ENCODE measurements around the gene KCTD12.
"Not testable (repeated sequence)": the region's sequence is repeated elsewhere in the genome, so short reads cannot be mapped to it uniquely, and the experiment has no call there.

Gene KCTD12

GRCh38 chr13:76886292-76887075 lies at the start of gene KCTD12:
TSS of gene KCTD12 (minus strand) at chr13:76886405. CDS start at chr13:76886148, 257 bp downstream.
- Histone ChIP-seq H3K4me3 (ENCODE audit: low read length) (peak within 1 kb of the TSS; percentile 61), H3K9me3 (ENCODE audit: low read length) (no peaks in the 10 kb centered on the region), H3K36me3 (ENCODE audit: insufficient read depth, low read length) (no peaks in the 10 kb centered on the region), H2AFZ (ENCODE audit: low read depth, low read length) (peak within 1 kb of the TSS; percentile 99), H3K4me1 (ENCODE audit: insufficient read depth, low read length) (peaks cover 4% of the 10 kb centered on the region), H3K27me3 (ENCODE audit: insufficient read depth, low read length) (peaks cover 44% of the 10 kb centered on the region)

GRCh38 chr13:76934671-76935070 lies 48.5 kb upstream of the KCTD12 start:
- Histone ChIP-seq H3K36me3 (ENCODE audit: insufficient read depth, low read length) (no peaks in the 10 kb centered on the region), H3K4me1 (ENCODE audit: insufficient read depth, low read length) (no peaks in the 10 kb centered on the region), H3K4me3 (ENCODE audit: low read length) (no peak overlapping the region), H3K9me3 (ENCODE audit: low read length) (no peaks in the 10 kb centered on the region), H3K27me3 (ENCODE audit: insufficient read depth, low read length) (no peaks in the 10 kb centered on the region), H2AFZ (ENCODE audit: low read depth, low read length) (no peak overlapping the region)

GRCh38 chr13:76932076-76932475 lies 45.9 kb upstream of the KCTD12 start:
- no peaks in the 10 kb centered on the region for H3K36me3 ChIP-seq (ENCODE audit: insufficient read depth, low read length)
- H3K9me3 ChIP-seq (ENCODE audit: low read length), result no peaks in the 10 kb centered on the region
- H2AFZ ChIP-seq (ENCODE audit: low read depth, low read length), result no peak overlapping the region
- no peak overlapping the region for H3K4me3 ChIP-seq (ENCODE audit: low read length)
- H3K27me3 ChIP-seq (ENCODE audit: insufficient read depth, low read length), result no peaks in the 10 kb centered on the region
- no peaks in the 10 kb centered on the region for H3K4me1 ChIP-seq (ENCODE audit: insufficient read depth, low read length)

GRCh38 chr13:76929851-76930374 lies 43.7 kb upstream of the KCTD12 start:
- Histone ChIP-seq H3K4me1 (ENCODE audit: insufficient read depth, low read length) (no peaks in the 10 kb centered on the region), H3K9me3 (ENCODE audit: low read length) (no peaks in the 10 kb centered on the region), H2AFZ (ENCODE audit: low read depth, low read length) (no peak overlapping the region), H3K27me3 (ENCODE audit: insufficient read depth, low read length) (no peaks in the 10 kb centered on the region), H3K36me3 (ENCODE audit: insufficient read depth, low read length) (no peaks in the 10 kb centered on the region), H3K4me3 (ENCODE audit: low read length) (no peak overlapping the region)

GRCh38 chr13:76929320-76929719 lies 43.1 kb upstream of the KCTD12 start:
- Histone ChIP-seq H3K4me3 (ENCODE audit: low read length) (no peak overlapping the region), H2AFZ (ENCODE audit: low read depth, low read length) (no peak overlapping the region), H3K9me3 (ENCODE audit: low read length) (no peaks in the 10 kb centered on the region)

GRCh38 chr13:76928456-76928855 lies 42.3 kb upstream of the KCTD12 start:
- H3K27me3 ChIP-seq (ENCODE audit: insufficient read depth, low read length), result no peaks in the 10 kb centered on the region
- H3K4me3 ChIP-seq (ENCODE audit: low read length), result no peak overlapping the region
- H3K9me3 ChIP-seq (ENCODE audit: low read length), result no peaks in the 10 kb centered on the region
- H3K36me3 ChIP-seq (ENCODE audit: insufficient read depth, low read length), result no peaks in the 10 kb centered on the region
- no peaks in the 10 kb centered on the region for H3K4me1 ChIP-seq (ENCODE audit: insufficient read depth, low read length)
- no peak overlapping the region for H2AFZ ChIP-seq (ENCODE audit: low read depth, low read length)

More at GRCh38 chr13:76929320-76929719, 43.1 kb upstream of the KCTD12 start:
- Histone ChIP-seq H3K4me1 (ENCODE audit: insufficient read depth, low read length) (no peaks in the 10 kb centered on the region), H3K36me3 (ENCODE audit: insufficient read depth, low read length) (no peaks in the 10 kb centered on the region), H3K27me3 (ENCODE audit: insufficient read depth, low read length) (no peaks in the 10 kb centered on the region)

- Histone ChIP-seq H3K36me3 (ENCODE audit: insufficient read depth, low read length) (no peaks in the 10 kb centered on the region), H2AFZ (ENCODE audit: low read depth, low read length) (no peak overlapping the region), H3K4me1 (ENCODE audit: insufficient read depth, low read length) (no peaks in the 10 kb centered on the region), H3K27me3 (ENCODE audit: insufficient read depth, low read length) (no peaks in the 10 kb centered on the region), H3K4me3 (ENCODE audit: low read length) (no peak overlapping the region), H3K9me3 (ENCODE audit: low read length) (no peaks in the 10 kb centered on the region)
Observed at GRCh38 chr13:76927955-76928354, 41.8 kb upstream of the KCTD12 start.

GRCh38 chr13:76925115-76925514 lies 38.9 kb upstream of the KCTD12 start:
- no peaks in the 10 kb centered on the region for H3K9me3 ChIP-seq (ENCODE audit: low read length)
- H3K27me3 ChIP-seq (ENCODE audit: insufficient read depth, low read length), result no peaks in the 10 kb centered on the region
- no peaks in the 10 kb centered on the region for H3K4me1 ChIP-seq (ENCODE audit: insufficient read depth, low read length)
- no peak overlapping the region for H3K4me3 ChIP-seq (ENCODE audit: low read length)
- H2AFZ ChIP-seq (ENCODE audit: low read depth, low read length), result no peak overlapping the region
- H3K36me3 ChIP-seq (ENCODE audit: insufficient read depth, low read length), result no peaks in the 10 kb centered on the region

GRCh38 chr13:76921516-76921915 lies 35.3 kb upstream of the KCTD12 start:
- Histone ChIP-seq H3K36me3 (ENCODE audit: insufficient read depth, low read length) (no peaks in the 10 kb centered on the region), H3K4me3 (ENCODE audit: low read length) (no peak overlapping the region), H3K9me3 (ENCODE audit: low read length) (no peaks in the 10 kb centered on the region), H3K27me3 (ENCODE audit: insufficient read depth, low read length) (no peaks in the 10 kb centered on the region), H2AFZ (ENCODE audit: low read depth, low read length) (no peak overlapping the region), H3K4me1 (ENCODE audit: insufficient read depth, low read length) (no peaks in the 10 kb centered on the region)

GRCh38 chr13:76917755-76918481 lies 31.7 kb upstream of the KCTD12 start:
- not testable (repeated sequence) for H3K4me3 ChIP-seq (ENCODE audit: low read length); H3K27me3 ChIP-seq (ENCODE audit: insufficient read depth, low read length); H2AFZ ChIP-seq (ENCODE audit: low read depth, low read length); H3K36me3 ChIP-seq (ENCODE audit: insufficient read depth, low read length); H3K9me3 ChIP-seq (ENCODE audit: low read length); H3K4me1 ChIP-seq (ENCODE audit: insufficient read depth, low read length)

- H3K4me3 ChIP-seq (ENCODE audit: low read length), result no peak overlapping the region
- no peaks in the 10 kb centered on the region for H3K36me3 ChIP-seq (ENCODE audit: insufficient read depth, low read length)
- H2AFZ ChIP-seq (ENCODE audit: low read depth, low read length), result no peak overlapping the region
- no peaks in the 10 kb centered on the region for H3K4me1 ChIP-seq (ENCODE audit: insufficient read depth, low read length)
- no peaks in the 10 kb centered on the region for H3K27me3 ChIP-seq (ENCODE audit: insufficient read depth, low read length)
- no peaks in the 10 kb centered on the region for H3K9me3 ChIP-seq (ENCODE audit: low read length)
Observed at GRCh38 chr13:76917095-76917494, 30.9 kb upstream of the KCTD12 start.

- peaks cover 3% of the 10 kb centered on the region for H3K27me3 ChIP-seq (ENCODE audit: insufficient read depth, low read length)
- H3K9me3 ChIP-seq (ENCODE audit: low read length), result no peaks in the 10 kb centered on the region
- no peaks in the 10 kb centered on the region for H3K4me1 ChIP-seq (ENCODE audit: insufficient read depth, low read length)
- H2AFZ ChIP-seq (ENCODE audit: low read depth, low read length), result no peak overlapping the region
- no peaks in the 10 kb centered on the region for H3K36me3 ChIP-seq (ENCODE audit: insufficient read depth, low read length)
- no peak overlapping the region for H3K4me3 ChIP-seq (ENCODE audit: low read length)
Observed at GRCh38 chr13:76913898-76914297, 27.7 kb upstream of the KCTD12 start.

- Histone ChIP-seq H3K27me3 (ENCODE audit: insufficient read depth, low read length) (peaks cover 3% of the 10 kb centered on the region), H3K36me3 (ENCODE audit: insufficient read depth, low read length) (no peaks in the 10 kb centered on the region), H3K9me3 (ENCODE audit: low read length) (no peaks in the 10 kb centered on the region), H2AFZ (ENCODE audit: low read depth, low read length) (no peak overlapping the region), H3K4me3 (ENCODE audit: low read length) (no peak overlapping the region), H3K4me1 (ENCODE audit: insufficient read depth, low read length) (no peaks in the 10 kb centered on the region)
Observed at GRCh38 chr13:76912476-76912875, 26.3 kb upstream of the KCTD12 start.

All from neuron (in vitro differentiated cells).